Thyroid gland (tissue), 4 donors: Measurements from ENCODE around the gene VWA5B2. TPM values are rescaled to one million over a fixed set of nuclear protein-coding genes. Genes with fewer than 3 reads are reported as not detected.

Experiments used
- DNase-seq, 2 donors: peaks; one replicate each; pipeline ENCODE4 v3.0.0-alpha.2; 2019
- H3K27ac ChIP-seq, 3 donors: fragments of 200-600 bp; sonication (generic); 1 replicate in 2 of 3; 2 replicates in 1 of 3; pipeline ENCODE4 v1.5.1; 2016 to 2019; ENCODE audit warnings: mild to moderate bottlenecking in 1 of 3, moderate library complexity in 1 of 3
- H3K27me3 ChIP-seq: fragments of 200-600 bp; sonication (generic); one replicate; pipeline ENCODE4 v1.5.1; 2019
- H3K36me3 ChIP-seq, 2 donors: fragments of 200-600 bp; sonication (generic); one replicate each; pipeline ENCODE4 v1.5.1; 2016 to 2019
- H3K4me1 ChIP-seq, 2 donors: fragments of 200-600 bp; sonication (generic); one replicate each; pipeline ENCODE4 v1.5.1; 2017 to 2019
- H3K4me3 ChIP-seq, 3 donors: fragments of 200-600 bp; sonication (generic); replicated peaks in 1 of 3; 1 replicate in 2 of 3; 2 replicates in 1 of 3; pipeline ENCODE4 v1.5.1; 2016; ENCODE audit warnings: mild to moderate bottlenecking in 1 of 3
- H3K9me3 ChIP-seq: fragments of 200-600 bp; sonication (generic); one replicate; pipeline ENCODE4 v1.5.1; 2017
- CTCF ChIP-seq, 6 experiments: fragments of 200-600 bp in 3 of 6; fragments of 450-650 bp in 3 of 6; sonication (generic) in 3 of 6; IDR thresholded peaks; one replicate each; pipeline ENCODE4 v1.5.1; 2016 to 2019; ENCODE audit warnings: antibody characterized with exemption in 6 of 6, mild to moderate bottlenecking in 2 of 6, inconsistent platforms in 1 of 6, moderate library complexity in 1 of 6
- POLR2A ChIP-seq, 2 donors: fragments of 450-650 bp; IDR thresholded peaks; one replicate each; pipeline ENCODE4 v1.6.1; 2017; ENCODE audit warnings: antibody characterized with exemption in 2 of 2, mild to moderate bottlenecking in 2 of 2, moderate library complexity in 1 of 2
- WGBS, 2 donors: methylation state at CpG; one replicate each; pipeline ENCODE4 v1.1.5; 2017; 5-methylcytosine and 5-hydroxymethylcytosine counted together
- intact Hi-C: fragments of 100-400 bp; cut with DNase I; formaldehyde crosslinking; loops from one replicate; pipeline ENCODE4 v1.15.1; 2023
- total RNA-seq, 4 donors: library from RNA; depleted of rRNA; stranded (reverse); fragments of >200 nt; gene quantifications; one replicate each; pipeline ENCODE4 v1.2.3, GENCODE V29; 2016

VWA5B2 gene
- total RNA-seq, 4 donors from 2014 or later: 0.42 to 0.88 (median 0.45) TPM; not detected in 1

- no peaks in the 10 kb centered on the region for H3K27me3 ChIP-seq
- DNase-seq: no peak
- H3K36me3 ChIP-seq: peaks cover 19 to 21% of the 10 kb centered on the region in 2 donors
- TF ChIP-seq CTCF (IDR thresholded peaks at IDR 0.05): no peak
- no peak for TF ChIP-seq POLR2A (IDR thresholded peaks at IDR 0.05)
- no peak overlapping the region for H3K27ac ChIP-seq
- no peak overlapping the region for H3K4me3 ChIP-seq
- H3K4me1 ChIP-seq: peaks cover 9 to 16% of the 10 kb centered on the region in 2 donors
- 88 to 91% methylated on average over 1 to 8 of the region's 8 CpGs for WGBS, 2 donors
- H3K9me3 ChIP-seq: no peaks in the 10 kb centered on the region
- intact Hi-C loops: loop anchor here (10.0 kb wide), 1 partner anchor 46 kb away; no protein-coding TSS in a partner anchor
Observed at GRCh38 chr3:184239221-184239620, 9.8 kb downstream of the VWA5B2 start.

- TF ChIP-seq CTCF (IDR thresholded peaks at IDR 0.05): no peak
- TF ChIP-seq POLR2A (IDR thresholded peaks at IDR 0.05): no peak
- no peak overlapping the region for H3K4me3 ChIP-seq
- no peak for DNase-seq
- WGBS, 2 donors: 91% methylated on average over 6 to 7 of the region's 7 CpGs
- H3K36me3 ChIP-seq: peaks cover 23 to 26% of the 10 kb centered on the region in 2 donors
- H3K4me1 ChIP-seq: peaks cover 9 to 12% of the 10 kb centered on the region in 2 donors
- H3K9me3 ChIP-seq: no peaks in the 10 kb centered on the region
- H3K27ac ChIP-seq: no peak overlapping the region
- intact Hi-C loops: loop anchor here (5.0 to 10.0 kb wide), 4 partner anchors 45 to 345 kb away; partner anchors contain the start of gene ABCF3
- H3K27me3 ChIP-seq: no peaks in the 10 kb centered on the region
Observed at GRCh38 chr3:184239708-184240107, 10.3 kb downstream of the VWA5B2 start.

GRCh38 chr3:184240384-184241140 lies 11.2 kb downstream of the VWA5B2 start:
- no peak overlapping the region for H3K4me3 ChIP-seq
- no peaks in the 10 kb centered on the region for H3K27me3 ChIP-seq
- H3K27ac ChIP-seq: no peak overlapping the region
- 65 to 81% methylated on average over 2 to 4 of the region's 4 CpGs for WGBS, 2 donors
- no peak for TF ChIP-seq POLR2A (IDR thresholded peaks at IDR 0.05)
- no peak for TF ChIP-seq CTCF (IDR thresholded peaks at IDR 0.05)
- H3K9me3 ChIP-seq: no peaks in the 10 kb centered on the region
- peaks cover 9 to 12% of the 10 kb centered on the region in 2 donors for H3K4me1 ChIP-seq
- H3K36me3 ChIP-seq: peaks cover 31 to 34% of the 10 kb centered on the region in 2 donors
- intact Hi-C loops: loop anchor here (5.0 to 10.0 kb wide), 3 partner anchors 53 to 346 kb away; partner anchors contain the start of gene ABCF3
- DNase-seq: no peak

GRCh38 chr3:184241141-184241446 lies 11.7 kb downstream of the VWA5B2 start:
- Histone ChIP-seq H3K4me1 (peaks cover 9 to 12% of the 10 kb centered on the region in 2 donors), H3K27ac (no peak overlapping the region), H3K27me3 (no peaks in the 10 kb centered on the region), H3K4me3 (no peak overlapping the region), H3K9me3 (no peaks in the 10 kb centered on the region), H3K36me3 (peaks cover 31 to 35% of the 10 kb centered on the region in 2 donors)
- WGBS, 2 donors: 45 to 58% methylated on average over 5 to 16 of the region's 17 CpGs
- intact Hi-C loops: loop anchor here (5.0 to 10.0 kb wide), 3 partner anchors 54 to 346 kb away; partner anchors contain the start of gene ABCF3
- DNase-seq: no peak
- TF ChIP-seq POLR2A (IDR thresholded peaks at IDR 0.05) (no peak), CTCF (IDR thresholded peaks at IDR 0.05) (no peak)
